OCI-LY1 (cell line): ENCODE data around the gene HOXD9.

Experiments used
- CTCF ChIP-seq: fragments of 200-600 bp; sonication (generic), shearing (Covaris generic); IDR thresholded peaks from 2 replicates; pipeline ENCODE4 v1.5.1; 2017; ENCODE audit warnings: mild to moderate bottlenecking, antibody characterized with exemption, low read length, moderate library complexity, mixed read lengths
- EZH2 ChIP-seq: fragments of 200-600 bp; sonication (generic), shearing (Covaris generic); IDR thresholded peaks from 2 replicates; pipeline ENCODE4 v1.8.0; 2017; ENCODE audit warnings: borderline replicate concordance, mixed run types, mild to moderate bottlenecking, antibody characterized with exemption, low read length, moderate library complexity, mixed read lengths

GRCh38 chr2:176137906-176138305, 15.4 kb downstream of the HOXD9 start:
- TF ChIP-seq CTCF (no peak), EZH2 (no peak)
